IMR-90 (cell line): ENCODE measurements around the gene SSR2. TPM values are rescaled to one million over a fixed set of nuclear protein-coding genes. Genes with fewer than 3 reads are reported as not detected.

Source experiments
- ATAC-seq: fragments of 200-7000 bp; cut with Tn5 transposase; 2 replicates; pipeline ENCODE4 v1.9.1; 2020; ENCODE audit warnings: low read depth, mild to moderate bottlenecking, moderate library complexity
- BruUV-seq: library from RNA; stranded (reverse); fragments of 400-500 nt; replicated peaks from 2 replicates; lab custom pipeline; 2021; lab: Mats Ljungman, UMichigan
- CTCF ChIA-PET: fragments of 300-600 bp; formaldehyde crosslinking; extraction: SDS; loops from one replicate; lab custom pipeline; 2021; ENCODE audit warnings: antibody characterized with exemption; lab: Yijun Ruan, JAX
- POLR2A ChIA-PET: fragments of 300-600 bp; sonication (Branson Sonifier 250); formaldehyde crosslinking; loops from one replicate; lab custom pipeline; 2022; ENCODE audit warnings: antibody characterized with exemption; ENCODE audit not compliant: unreplicated experiment; lab: Charles Lee
- DNase-seq: peaks from one replicate; pipeline ENCODE4 v3.0.0; 2013
- H2AFZ ChIP-seq: replicated peaks from 2 replicates; pipeline ENCODE3; 2013; ENCODE audit warnings: low read length, mild to moderate bottlenecking; ENCODE audit not compliant: poor library complexity
- H2AK5ac ChIP-seq: 2 replicates; pipeline ENCODE4 v1.6.1; 2013; ENCODE audit warnings: low read depth, low read length, inconsistent platforms
- H2AK9ac ChIP-seq: replicated peaks from 2 replicates; pipeline ENCODE3; 2013; ENCODE audit warnings: mild to moderate bottlenecking, low read depth, low read length, moderate library complexity; ENCODE audit not compliant: poor library complexity
- H2BK120ac ChIP-seq: 2 replicates; pipeline ENCODE4 v1.6.1; 2013; ENCODE audit warnings: low read depth, low read length, inconsistent platforms
- H2BK15ac ChIP-seq: 3 replicates; pipeline ENCODE4 v1.6.1; 2013; ENCODE audit warnings: low read depth, low read length, inconsistent platforms
- H2BK20ac ChIP-seq: 2 replicates; pipeline ENCODE4 v1.6.1; 2013; ENCODE audit warnings: low read depth, mild to moderate bottlenecking, inconsistent platforms, low read length, moderate library complexity
- H2BK5ac ChIP-seq: 2 replicates; pipeline ENCODE4 v1.6.1; 2013; ENCODE audit warnings: mild to moderate bottlenecking, low read depth, low read length, inconsistent platforms; ENCODE audit not compliant: poor library complexity, severe bottlenecking
- H3K14ac ChIP-seq: replicated peaks from 2 replicates; pipeline ENCODE4 v1.6.1; 2013; ENCODE audit warnings: low read depth, low read length, inconsistent platforms
- H3K18ac ChIP-seq: 2 replicates; pipeline ENCODE4 v1.6.1; 2013; ENCODE audit warnings: low read depth, low read length, control low read depth
- H3K23ac ChIP-seq: 2 replicates; pipeline ENCODE4 v1.6.1; 2013; ENCODE audit warnings: low read depth, low read length, inconsistent platforms
- H3K27ac ChIP-seq: 2 replicates; pipeline ENCODE4 v1.5.1; 2013; ENCODE audit warnings: mild to moderate bottlenecking, control low read depth, low read length; ENCODE audit not compliant: insufficient read depth
- H3K27me3 ChIP-seq: 2 replicates; pipeline ENCODE4 v1.6.1; 2013; ENCODE audit warnings: low read length; ENCODE audit not compliant: control insufficient read depth, insufficient read depth
- H3K36me3 ChIP-seq: 2 replicates; pipeline ENCODE4 v1.6.1; 2013; ENCODE audit warnings: low read length, mixed read lengths; ENCODE audit not compliant: control insufficient read depth, insufficient read depth
- H3K4ac ChIP-seq: 2 replicates; pipeline ENCODE4 v1.6.1; 2013; ENCODE audit warnings: low read depth, low read length, inconsistent platforms
- H3K4me1 ChIP-seq: 2 replicates; pipeline ENCODE4 v1.6.1; 2013; ENCODE audit warnings: low read length, mixed read lengths; ENCODE audit not compliant: control insufficient read depth, insufficient read depth
- H3K4me2 ChIP-seq: 2 replicates; pipeline ENCODE4 v1.6.1; 2013; ENCODE audit warnings: low read depth, mild to moderate bottlenecking, control low read depth, low read length, moderate library complexity
- H3K4me3 ChIP-seq: 2 replicates; pipeline ENCODE4 v1.5.1; 2013; ENCODE audit warnings: low read depth, mild to moderate bottlenecking, control low read depth, low read length, moderate library complexity; ENCODE audit not compliant: insufficient read depth
- H3K56ac ChIP-seq: 2 replicates; pipeline ENCODE4 v1.6.1; 2013; ENCODE audit warnings: low read length, inconsistent platforms; ENCODE audit not compliant: insufficient read depth; ENCODE audit errors: extremely low read depth
- H3K79me1 ChIP-seq, 2 experiments: 2 replicates each; pipeline ENCODE4 v1.6.1; 2013; ENCODE audit warnings: low read length in 2 of 2, inconsistent platforms in 1 of 2, low read depth in 1 of 2
- H3K9ac ChIP-seq: 2 replicates; pipeline ENCODE4 v1.6.1; 2013; ENCODE audit warnings: low read depth, low read length, control low read depth
- H3K9me1 ChIP-seq: 2 replicates; pipeline ENCODE4 v1.6.1; 2013; ENCODE audit warnings: low read length, inconsistent platforms; ENCODE audit not compliant: insufficient read depth
- H3K9me3 ChIP-seq: 2 replicates; pipeline ENCODE4 v1.6.1; 2013; ENCODE audit warnings: low read length; ENCODE audit not compliant: control insufficient read depth, insufficient read depth
- H4K20me1 ChIP-seq: 2 replicates; pipeline ENCODE4 v1.6.1; 2013; ENCODE audit warnings: low read length, inconsistent platforms; ENCODE audit not compliant: insufficient read depth
- H4K5ac ChIP-seq: 2 replicates; pipeline ENCODE4 v1.6.1; 2013; ENCODE audit warnings: mild to moderate bottlenecking, low read depth, low read length, control low read depth
- H4K8ac ChIP-seq, 2 experiments: 2 replicates each; pipeline ENCODE4 v1.6.1; 2013; ENCODE audit warnings: low read depth in 2 of 2, low read length in 2 of 2, control low read depth in 1 of 2, inconsistent platforms in 1 of 2
- H4K91ac ChIP-seq: 2 replicates; pipeline ENCODE4 v1.6.1; 2013; ENCODE audit warnings: low read depth, low read length, inconsistent platforms; ENCODE audit not compliant: insufficient read depth
- BHLHE40 ChIP-seq: fragments of 150-350 bp; IDR thresholded peaks from 2 replicates; pipeline ENCODE4 v1.6.1; 2016; ENCODE audit warnings: mild to moderate bottlenecking, low read depth, low read length
- CEBPB ChIP-seq: IDR thresholded peaks from 2 replicates; pipeline ENCODE4 v1.6.1; 2012; ENCODE audit warnings: low read depth, low read length, improper control_type of control experiment
- CTCF ChIP-seq: conservative IDR thresholded peaks from 2 replicates; pipeline ENCODE4 v1.5.1; 2012; ENCODE audit warnings: mild to moderate bottlenecking, low read depth, low read length, improper control_type of control experiment
- FOS ChIP-seq: fragments of 150-350 bp; IDR thresholded peaks from 2 replicates; pipeline ENCODE4 v1.6.1; 2016; ENCODE audit warnings: low read depth, low read length
- MAFK ChIP-seq: IDR thresholded peaks from 2 replicates; pipeline ENCODE4 v1.6.1; 2012; ENCODE audit warnings: low read depth, low read length, improper control_type of control experiment
- MAZ ChIP-seq: IDR thresholded peaks from 2 replicates; pipeline ENCODE4 v1.6.1; 2012; ENCODE audit warnings: low read depth, mild to moderate bottlenecking, low read length, improper control_type of control experiment, moderate library complexity, borderline replicate concordance
- MXI1 ChIP-seq: IDR thresholded peaks from 2 replicates; pipeline ENCODE4 v1.6.1; 2012; ENCODE audit warnings: low read depth, mild to moderate bottlenecking, low read length, moderate library complexity, borderline replicate concordance
- NFE2L2 ChIP-seq: fragments of 150-350 bp; IDR thresholded peaks from 2 replicates; pipeline ENCODE4 v1.6.1; 2016; ENCODE audit warnings: low read depth, mild to moderate bottlenecking, low read length
- POLR2A ChIP-seq: IDR thresholded peaks from 2 replicates; pipeline ENCODE4 v1.6.1; 2012; ENCODE audit warnings: mild to moderate bottlenecking, low read depth, low read length
- RAD21 ChIP-seq: IDR thresholded peaks from 2 replicates; pipeline ENCODE4 v1.6.1; 2012; ENCODE audit warnings: low read length, improper control_type of control experiment
- RCOR1 ChIP-seq: IDR thresholded peaks from 2 replicates; pipeline ENCODE4 v1.6.1; 2012; ENCODE audit warnings: mild to moderate bottlenecking, low read length, improper control_type of control experiment; ENCODE audit not compliant: insufficient replicate concordance
- RFX5 ChIP-seq: IDR thresholded peaks from 2 replicates; pipeline ENCODE4 v1.8.0; 2012; ENCODE audit warnings: low read depth, mild to moderate bottlenecking, low read length, moderate library complexity
- WGBS, 2 experiments: methylation state at CpG; one replicate each; pipeline versions ENCODE4 v1.1.5 to v1.1.7; 2013; ENCODE audit warnings: missing lambda C conversion rate in 2 of 2; ENCODE audit not compliant: insufficient read length in 1 of 2; ENCODE audit errors: extremely low coverage in 2 of 2; 5-methylcytosine and 5-hydroxymethylcytosine counted together
- dilution Hi-C: fragments of 300-500 bp; cut with HindIII; formaldehyde crosslinking; loops from one replicate; pipeline ENCODE4 v1.14.3; 2018; ENCODE audit warnings: low sequenced_read_pairs; ENCODE audit not compliant: unreplicated experiment
- in situ Hi-C: fragments of 300-500 bp; cut with MboI; formaldehyde crosslinking; loops from 3 replicates; pipeline ENCODE4 v1.14.3; 2019; ENCODE audit warnings: low sequenced_read_pairs, inconsistent platforms, mixed read lengths
- intact Hi-C: fragments of 100-400 bp; cut with micrococcal nuclease; formaldehyde crosslinking; loops from 2 replicates; pipeline ENCODE4 v1.10.0; 2022
- polyA plus RNA-seq, 3 experiments: library from polyadenylated mRNA; depleted of rRNA; stranded (reverse); fragments of >200 nt; gene quantifications; 2 replicates each; pipeline ENCODE4 v1.2.3, GENCODE V29; 2012; ENCODE audit warnings: low replicate concordance in 1 of 3
- total RNA-seq: library from RNA; depleted of rRNA; stranded (reverse); fragments of >200 nt; gene quantifications from 2 replicates; pipeline ENCODE4 v1.2.3, GENCODE V29; 2012
- TF ChIP-seq, protein P1 (sequence below): fragments of 150-350 bp; IDR thresholded peaks from 2 replicates; pipeline ENCODE4 v1.6.1; 2017; ENCODE audit warnings: mild to moderate bottlenecking, antibody characterized with exemption, low read length, low read depth
- TF ChIP-seq, protein P2 (sequence below): fragments of 150-350 bp; IDR thresholded peaks from 2 replicates; pipeline ENCODE4 v1.6.1; 2016; ENCODE audit warnings: low read depth, mild to moderate bottlenecking, low read length, moderate library complexity, borderline replicate concordance

Gene SSR2
- total and polyA plus RNA-seq, 2 of the 4 experiments (the other 2 are of a cell fraction) = 553 to 1,264 TPM

DNA sequence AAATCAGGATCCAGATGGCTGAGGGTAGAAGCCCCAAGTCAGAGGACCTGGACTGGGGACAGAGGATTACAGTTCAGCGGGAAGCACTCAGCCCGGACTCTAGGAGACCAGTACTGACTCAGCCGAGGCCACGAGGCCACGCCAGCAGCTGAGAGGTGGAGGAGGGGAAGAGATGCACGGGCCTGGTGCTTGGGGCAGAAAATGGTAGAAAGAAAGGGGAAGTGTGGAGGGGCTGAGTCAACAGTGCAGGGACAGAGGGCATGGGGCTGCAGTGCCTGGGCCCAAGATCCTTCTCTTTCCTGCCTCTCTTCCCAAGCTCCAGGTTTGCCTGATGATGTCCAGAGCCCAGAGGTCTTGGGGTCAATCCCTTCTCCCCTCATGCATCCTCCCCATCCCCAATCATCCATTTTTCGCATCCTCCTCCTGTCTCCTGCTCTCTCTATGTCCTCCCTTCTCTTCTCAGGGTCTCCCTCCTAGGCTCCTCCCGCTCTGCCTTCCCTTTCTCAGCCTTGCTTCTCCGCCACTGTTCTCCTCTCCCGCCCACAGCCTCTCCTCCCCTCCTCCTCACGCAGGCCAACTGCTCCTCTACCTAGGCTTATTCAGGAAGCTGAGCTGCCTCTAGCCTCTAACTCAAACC, 50.1 kb downstream of the SSR2 start:
- Histone ChIP-seq H3K79me1 (peaks cover 29 to 88% of the 10 kb centered on the region in 2 experiments), H3K36me3 (peaks cover 58% of the 10 kb centered on the region), H2BK15ac (peak overlapping the region; percentile 72; the same call in 1 of the 3 replicates), H2BK120ac (peak overlapping the region; percentile 38), H4K20me1 (peaks cover 99% of the 10 kb centered on the region), H3K18ac (peak overlapping the region; percentile 65), H3K4me2 (peak overlapping the region; percentile 76), H2AK9ac (peak overlapping the region; percentile 99), H3K9me3 (no peaks in the 10 kb centered on the region), H2AFZ (peak overlapping the region; percentile 76), H3K27ac (peak overlapping the region; percentile 69), H3K4ac (peak overlapping the region; percentile 90), H3K4me1 (peaks cover 60% of the 10 kb centered on the region), H4K8ac (peak overlapping the region in 1 of 2 experiments; percentile 79; a peak in 2 of 4 replicates), H4K5ac (peak overlapping the region; percentile 37; the same call in 1 of the 2 replicates), H3K4me3 (no peak overlapping the region), H3K9me1 (peaks cover 64% of the 10 kb centered on the region), H2BK5ac (peak overlapping the region; percentile 83), H3K56ac (peak overlapping the region; percentile 65), H3K9ac (peak overlapping the region; percentile 61), H3K14ac (peak overlapping the region; percentile 86), H2AK5ac (peak overlapping the region; percentile 72), H2BK20ac (peak overlapping the region; percentile 22), H3K27me3 (no peaks in the 10 kb centered on the region), H3K23ac (peak overlapping the region; percentile 87), H4K91ac (peak overlapping the region; percentile 81)
- ATAC-seq = peak; percentile 80
- ChIA-PET CTCF (no interaction called here), POLR2A (interaction anchor here (0.6 kb wide), 1 partner anchor 11 kb away, joined by 3 read pairs; no protein-coding TSS in a partner anchor)
- BruUV-seq = no TSS peak
- intact Hi-C loops (no loop called here), dilution Hi-C loops (no loop called here), in situ Hi-C loops (no loop called here)
- 24% methylated on average over 10 of the region's 11 CpGs; no CpG with 5 or more reads in 1 of the 2 experiments for WGBS, 2 experiments
- DNase-seq = peak; percentile 88
- TF ChIP-seq RCOR1 (no peak), NFE2L2 (0 out of 2 replicates have a peak, but pooled peaks have one; percentile 9), CTCF (no peak), BHLHE40 (peak; percentile 85), CEBPB (no peak), RFX5 (no peak), FOS (peak; percentile 64), MAZ (peak; percentile 47; the same call in 1 of the 2 replicates), POLR2A (no peak), MAFK (no peak), RAD21 (peak; percentile 18; the same call in 1 of the 2 replicates), MXI1 (peak; percentile 87)
- TF ChIP-seq, protein P1, sequence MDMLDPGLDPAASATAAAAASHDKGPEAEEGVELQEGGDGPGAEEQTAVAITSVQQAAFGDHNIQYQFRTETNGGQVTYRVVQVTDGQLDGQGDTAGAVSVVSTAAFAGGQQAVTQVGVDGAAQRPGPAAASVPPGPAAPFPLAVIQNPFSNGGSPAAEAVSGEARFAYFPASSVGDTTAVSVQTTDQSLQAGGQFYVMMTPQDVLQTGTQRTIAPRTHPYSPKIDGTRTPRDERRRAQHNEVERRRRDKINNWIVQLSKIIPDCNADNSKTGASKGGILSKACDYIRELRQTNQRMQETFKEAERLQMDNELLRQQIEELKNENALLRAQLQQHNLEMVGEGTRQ = peak; percentile 72; the same call in 1 of the 2 replicates
- TF ChIP-seq, protein P2, sequence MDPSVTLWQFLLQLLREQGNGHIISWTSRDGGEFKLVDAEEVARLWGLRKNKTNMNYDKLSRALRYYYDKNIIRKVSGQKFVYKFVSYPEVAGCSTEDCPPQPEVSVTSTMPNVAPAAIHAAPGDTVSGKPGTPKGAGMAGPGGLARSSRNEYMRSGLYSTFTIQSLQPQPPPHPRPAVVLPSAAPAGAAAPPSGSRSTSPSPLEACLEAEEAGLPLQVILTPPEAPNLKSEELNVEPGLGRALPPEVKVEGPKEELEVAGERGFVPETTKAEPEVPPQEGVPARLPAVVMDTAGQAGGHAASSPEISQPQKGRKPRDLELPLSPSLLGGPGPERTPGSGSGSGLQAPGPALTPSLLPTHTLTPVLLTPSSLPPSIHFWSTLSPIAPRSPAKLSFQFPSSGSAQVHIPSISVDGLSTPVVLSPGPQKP = no peak
